GM19372 (cell line): ENCODE measurements around the gene GDF7.

Experiments
- ATAC-seq: cut with Tn5 transposase; IDR thresholded peaks from one replicate; pipeline ENCODE4 v1.9.1; 2021; ENCODE audit warnings: mild to moderate bottlenecking, low read depth, moderate library complexity; ENCODE audit not compliant: unreplicated experiment

Gene GDF7

GRCh38 chr2:20671036-20671735, 4.2 kb downstream of the GDF7 start:
- ATAC-seq = no peak

GRCh38 chr2:20671736-20672080, 4.8 kb downstream of the GDF7 start:
- ATAC-seq = no peak

GRCh38 chr2:20672201-20672951, 5.4 kb downstream of the GDF7 start:
- ATAC-seq = no peak

GRCh38 chr2:20673686-20674308, 6.9 kb downstream of the GDF7 start:
- no peak for ATAC-seq

- no peak for ATAC-seq
Observed at GRCh38 chr2:20674309-20674965, 7.5 kb downstream of the GDF7 start.

GRCh38 chr2:20674974-20675679, 8.2 kb downstream of the GDF7 start:
- no peak for ATAC-seq

- ATAC-seq = peak; percentile 64
Observed at GRCh38 chr2:20675701-20676352, 8.9 kb downstream of the GDF7 start.

- peak; percentile 43 for ATAC-seq
Observed at GRCh38 chr2:20676353-20677215, 9.6 kb downstream of the GDF7 start.

GRCh38 chr2:20677301-20678085, 10.5 kb downstream of the GDF7 start:
- peak; percentile 32 for ATAC-seq

- ATAC-seq = no peak
Observed at GRCh38 chr2:20678086-20678395, 11.1 kb downstream of the GDF7 start.

- ATAC-seq = no peak
Observed at GRCh38 chr2:20678780-20679179, 11.8 kb downstream of the GDF7 start.

GRCh38 chr2:20680744-20681375, 13.9 kb downstream of the GDF7 start:
- ATAC-seq = no peak

GRCh38 chr2:20682167-20682920, 15.4 kb downstream of the GDF7 start:
- ATAC-seq = no peak

GRCh38 chr2:20684581-20685063, 17.7 kb downstream of the GDF7 start:
- ATAC-seq = no peak

GRCh38 chr2:20687260-20687832, 20.4 kb downstream of the GDF7 start:
- no peak for ATAC-seq

- no peak for ATAC-seq
Observed at GRCh38 chr2:20689428-20690264, 22.7 kb downstream of the GDF7 start.
